GM18870 (cell line): ENCODE measurements around the gene DCAF5.
"Not testable (repeated sequence)": the region's sequence is repeated elsewhere in the genome, so short reads cannot be mapped to it uniquely, and the experiment has no call there.

ENCODE experiments used
- ATAC-seq: cut with Tn5 transposase; IDR thresholded peaks from one replicate; pipeline ENCODE4 v1.9.1; 2021; ENCODE audit warnings: moderate library complexity; ENCODE audit not compliant: unreplicated experiment

Gene DCAF5

GRCh38 chr14:69096781-69097475, 56.0 kb downstream of the DCAF5 start:
- ATAC-seq: no peak

DNA sequence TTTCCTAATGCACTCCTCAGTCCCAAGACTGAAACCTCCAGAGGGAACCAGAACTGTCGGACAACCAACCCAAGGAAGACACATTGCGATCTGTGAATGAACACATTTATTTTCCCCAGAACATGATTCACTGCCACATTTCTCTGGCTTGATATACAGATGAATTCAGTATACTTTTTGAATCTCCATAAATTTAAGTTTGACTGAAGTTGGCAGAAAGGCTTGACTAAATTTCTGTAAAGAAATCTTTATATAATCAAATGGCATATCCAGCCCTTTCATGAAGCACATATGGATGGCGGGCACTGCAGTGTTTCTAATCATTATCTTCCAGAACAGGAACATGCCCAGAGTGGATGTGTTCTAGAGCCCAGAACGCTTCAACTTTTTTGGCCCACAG, 56.7 kb downstream of the DCAF5 start:
- no peak for ATAC-seq

DNA sequence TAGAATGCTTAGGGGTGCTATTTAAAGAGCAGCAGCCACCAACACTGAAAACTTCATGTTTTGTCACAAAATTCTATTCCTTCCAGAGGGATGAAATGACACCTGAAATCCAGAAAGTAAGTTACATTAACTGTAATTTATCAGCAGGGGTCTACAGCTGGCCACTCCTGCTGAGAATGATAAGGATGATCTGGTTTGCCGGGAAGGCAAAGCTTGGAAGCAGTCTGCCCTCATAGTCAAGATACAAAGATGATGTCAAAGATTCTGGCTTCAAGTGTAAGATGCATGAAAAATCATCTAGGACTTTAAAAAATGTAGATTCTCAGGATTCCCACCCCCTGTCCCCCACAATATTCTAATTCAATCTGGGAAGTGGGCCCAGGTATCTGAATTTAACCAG, 58.4 kb downstream of the DCAF5 start:
- no peak for ATAC-seq

- ATAC-seq: no peak
These were observed 59.1 kb downstream of the DCAF5 start for GRCh38 chr14:69093631-69094421.

DNA sequence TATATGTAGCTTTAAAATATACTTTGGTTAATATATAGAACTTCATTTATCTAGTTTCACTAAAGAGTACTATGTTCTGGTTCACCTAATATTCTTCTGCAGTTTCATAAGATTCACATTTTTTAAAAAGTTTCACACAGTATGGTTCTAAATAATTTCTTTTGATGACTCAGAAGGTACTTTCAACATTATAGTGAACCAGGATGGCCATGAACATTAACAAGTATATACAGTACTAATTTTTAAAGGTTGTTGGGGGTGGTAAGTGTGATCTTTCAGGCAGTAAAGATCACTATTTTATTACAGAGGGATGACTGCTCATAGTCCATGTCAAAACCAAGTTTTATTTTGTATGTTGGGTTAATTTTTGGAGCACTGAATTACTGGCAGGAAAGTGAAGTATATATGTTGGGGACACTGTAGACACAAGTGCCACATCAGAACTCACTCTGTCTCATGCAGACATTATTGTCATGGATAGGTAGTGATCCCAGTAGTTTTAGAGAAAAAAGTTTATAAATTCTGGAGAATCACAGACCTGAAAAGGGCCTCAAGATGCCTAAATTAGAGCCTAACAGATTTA, 60.0 kb downstream of the DCAF5 start:
- ATAC-seq: no peak

GRCh38 chr14:69091695-69092094, 61.2 kb downstream of the DCAF5 start:
- no peak for ATAC-seq

GRCh38 chr14:69091006-69091405, 61.9 kb downstream of the DCAF5 start:
- ATAC-seq: no peak

DNA sequence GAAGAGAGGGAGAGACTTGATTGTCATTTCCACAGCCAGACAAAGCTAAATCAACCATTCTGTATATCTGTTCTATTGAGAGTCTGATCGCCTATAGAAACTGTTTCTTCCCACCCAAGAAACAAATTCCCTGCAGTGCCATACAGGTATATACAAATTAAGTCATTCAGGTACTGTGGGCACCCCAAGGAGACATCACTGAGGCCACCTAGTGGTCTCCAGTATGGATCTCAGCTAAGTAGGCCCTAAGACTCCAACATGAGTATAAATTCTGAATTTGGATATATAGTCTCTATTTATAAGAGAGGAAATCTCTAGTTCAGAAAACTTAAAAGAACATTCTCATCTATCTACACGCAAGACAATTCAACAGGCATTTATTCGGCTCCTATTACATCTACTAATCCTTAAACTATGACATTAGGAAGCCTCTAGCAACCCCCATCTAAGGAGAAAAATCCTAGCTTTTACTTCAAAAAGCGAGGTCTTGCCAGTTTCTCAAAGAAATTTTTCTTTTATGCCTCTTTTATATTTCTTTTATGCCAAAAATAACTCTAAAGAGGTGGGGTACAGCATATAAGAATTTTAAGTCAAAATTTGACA, 62.6 kb downstream of the DCAF5 start:
- no peak for ATAC-seq

DNA sequence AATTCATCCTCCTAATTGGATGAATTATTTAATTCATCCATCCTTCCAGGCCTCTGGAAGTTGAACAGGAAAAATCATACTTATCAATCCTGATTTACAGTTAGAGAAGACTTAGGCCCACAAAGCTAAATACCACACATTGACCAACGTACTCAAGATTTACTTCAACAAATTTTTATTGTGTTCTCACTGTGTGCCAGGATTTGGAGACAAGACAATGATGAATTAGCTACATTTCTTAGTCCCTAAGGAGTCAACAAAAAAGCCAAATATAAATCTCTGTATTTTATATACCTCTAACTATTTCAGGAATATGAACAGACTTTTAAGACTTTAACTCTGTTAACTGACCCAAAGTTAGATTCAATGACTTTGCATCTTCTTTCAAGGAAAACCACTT, 63.9 kb downstream of the DCAF5 start:
- no peak for ATAC-seq

GRCh38 chr14:69088586-69088985, 64.3 kb downstream of the DCAF5 start:
- no peak for ATAC-seq

DNA sequence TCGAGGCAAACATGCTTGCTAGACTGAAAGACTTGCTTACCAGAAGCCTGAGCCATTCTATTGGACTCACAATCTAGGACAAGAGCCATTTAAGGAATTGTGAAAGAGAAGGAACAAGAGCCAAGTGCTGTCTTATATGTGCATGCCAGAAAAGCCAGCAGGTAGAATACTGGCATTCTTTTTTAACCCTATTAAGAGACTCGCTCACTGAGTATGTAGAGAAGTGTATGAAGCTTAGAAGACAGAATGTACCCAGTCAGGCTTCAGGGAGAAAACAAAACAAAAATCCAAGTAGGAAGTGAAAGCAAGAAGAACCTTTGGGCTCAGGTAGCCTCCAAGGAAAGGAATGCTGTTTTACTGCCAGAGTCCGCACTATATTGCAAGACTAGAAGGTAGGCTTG, 65.9 kb downstream of the DCAF5 start:
- no peak for ATAC-seq

DNA sequence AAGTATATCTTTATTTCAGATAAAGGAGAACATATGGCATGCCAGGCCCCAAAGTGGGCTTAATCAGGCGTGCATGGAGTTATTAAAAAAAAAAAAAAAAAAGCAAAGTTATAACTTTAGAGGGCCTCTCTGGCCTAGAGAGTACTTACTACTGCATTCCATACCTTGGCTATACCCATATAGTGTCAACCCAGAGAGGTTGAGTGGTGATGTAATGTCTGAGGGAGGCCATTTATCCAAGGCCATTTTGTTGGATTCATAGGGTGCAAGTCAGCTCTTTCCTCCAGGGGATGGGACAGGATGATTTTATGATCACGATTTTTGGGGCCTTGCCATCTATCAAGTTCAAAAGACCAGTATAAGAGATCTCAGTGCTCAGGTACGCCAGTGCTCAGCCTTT, 66.4 kb downstream of the DCAF5 start:
- no peak for ATAC-seq

- ATAC-seq: no peak
These were observed 68.9 kb downstream of the DCAF5 start for GRCh38 chr14:69084023-69084422.

GRCh38 chr14:69083181-69083580, 69.7 kb downstream of the DCAF5 start:
- no peak for ATAC-seq

GRCh38 chr14:69081271-69081670, 71.6 kb downstream of the DCAF5 start:
- no peak for ATAC-seq

DNA sequence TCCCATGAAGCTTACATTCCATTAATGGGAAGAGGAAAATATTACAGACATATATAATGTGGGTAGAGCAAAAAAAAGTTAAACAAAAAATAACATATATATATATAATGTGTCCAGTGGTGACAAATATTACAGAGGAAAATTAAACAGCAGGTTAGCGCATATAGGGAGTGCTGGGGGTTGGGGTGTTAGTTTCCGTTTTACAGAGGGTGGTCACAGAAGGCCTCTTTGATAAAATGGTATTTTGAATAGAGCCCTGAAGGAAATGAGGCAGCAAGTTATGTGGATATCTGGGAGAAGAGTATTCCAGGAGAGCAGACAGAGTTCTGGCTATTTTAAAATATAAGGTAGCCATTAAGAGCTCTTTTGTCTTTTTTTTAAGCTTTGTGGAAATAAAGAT, 73.2 kb downstream of the DCAF5 start:
- ATAC-seq: no peak

DNA sequence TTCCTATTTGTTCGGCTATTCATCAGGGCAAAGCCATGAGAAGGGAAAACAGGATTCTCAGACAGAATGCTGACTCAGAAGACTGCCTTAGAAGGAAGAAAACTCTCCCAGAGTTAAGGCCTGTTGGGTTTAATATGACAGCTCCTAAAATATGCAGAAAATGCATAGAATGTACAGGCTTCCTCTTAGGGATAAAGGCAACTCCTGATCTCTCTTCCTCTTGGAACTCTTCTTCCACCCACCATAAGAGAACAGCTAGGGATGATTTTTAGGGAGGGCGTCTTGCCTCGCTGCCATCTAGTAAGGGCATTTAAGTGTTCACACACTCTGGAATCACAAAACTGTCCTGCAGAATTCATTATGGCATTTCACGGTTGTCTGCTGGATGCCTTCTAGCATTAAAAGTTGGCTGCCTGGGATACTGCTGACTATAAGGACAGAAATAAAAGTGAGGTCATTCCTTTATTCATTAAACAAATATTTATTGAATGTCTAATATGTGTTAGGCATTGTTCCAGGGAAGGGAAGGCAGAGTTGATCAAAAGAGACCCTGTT, 73.7 kb downstream of the DCAF5 start:
- ATAC-seq: no peak

GRCh38 chr14:69077841-69078240, 75.1 kb downstream of the DCAF5 start:
- ATAC-seq: no peak

GRCh38 chr14:69077185-69077584, 75.7 kb downstream of the DCAF5 start:
- ATAC-seq: not testable (repeated sequence)

DNA sequence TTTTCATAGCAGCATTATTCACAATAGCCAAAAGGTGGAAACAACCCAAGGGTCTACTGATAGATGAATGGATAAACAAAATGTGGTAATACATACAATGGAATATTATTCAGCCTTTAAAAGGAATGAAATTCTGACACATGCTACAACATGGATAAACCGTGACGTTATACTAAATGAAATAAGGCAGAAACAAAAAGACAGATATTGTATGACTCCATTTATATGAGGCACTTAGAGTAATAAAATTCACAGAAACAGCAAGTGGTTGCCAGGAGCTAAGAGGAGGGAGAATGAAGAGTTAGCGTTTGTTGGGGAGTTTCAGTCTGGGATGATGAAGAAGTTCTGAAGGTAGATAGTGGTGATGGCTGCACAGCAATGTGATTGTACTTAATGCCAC, 76.6 kb downstream of the DCAF5 start:
- no peak for ATAC-seq

- no peak for ATAC-seq
These were observed 79.0 kb downstream of the DCAF5 start for GRCh38 chr14:69073915-69074314.
